GM18873 (cell line): ENCODE data around the gene JMJD4.
"Not testable (repeated sequence)": the region's sequence is repeated elsewhere in the genome, so short reads cannot be mapped to it uniquely, and the experiment has no call there.

Source experiments
- ATAC-seq: cut with Tn5 transposase; IDR thresholded peaks from one replicate; pipeline ENCODE4 v1.9.1; 2021; ENCODE audit warnings: mild to moderate bottlenecking, moderate library complexity, moderate number of reproducible peaks; ENCODE audit not compliant: unreplicated experiment, low FRiP score

JMJD4 gene

GRCh38 chr1:227733751-227734545, 1.2 kb downstream of the JMJD4 start:
- ATAC-seq = no peak

- no peak for ATAC-seq
These were observed 1.8 kb downstream of the JMJD4 start for GRCh38 chr1:227733309-227733705.

GRCh38 chr1:227732586-227733308, 2.4 kb downstream of the JMJD4 start:
- ATAC-seq = no peak

GRCh38 chr1:227731696-227732585, 3.2 kb downstream of the JMJD4 start:
- no peak for ATAC-seq

- no peak for ATAC-seq
These were observed 3.8 kb downstream of the JMJD4 start for GRCh38 chr1:227731241-227731677.

DNA sequence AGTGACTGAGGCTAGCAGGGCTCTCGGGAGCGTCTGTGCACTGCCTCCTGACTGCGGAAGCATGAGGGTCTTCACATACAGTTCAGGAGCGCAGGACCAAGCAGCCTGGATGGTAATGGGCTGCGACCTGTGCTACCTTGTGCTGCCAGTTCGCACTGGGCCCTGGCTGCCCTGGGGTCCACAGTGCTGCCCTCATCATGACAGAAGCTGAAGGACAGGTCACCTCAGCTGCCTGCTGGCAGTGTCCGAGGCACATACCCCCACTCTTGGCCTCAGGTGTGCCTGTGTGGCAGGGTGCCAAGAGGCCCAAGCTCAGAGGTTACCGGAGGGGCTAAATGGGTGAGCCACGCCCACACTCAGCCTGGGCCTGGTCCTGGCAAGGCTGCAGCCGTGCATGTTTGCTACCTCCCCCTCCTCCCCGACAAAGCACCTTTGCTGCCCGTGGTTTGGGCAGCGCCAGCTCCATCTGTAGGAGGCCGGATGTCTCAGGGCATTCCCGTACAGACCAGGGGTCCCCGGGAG, 4.4 kb downstream of the JMJD4 start:
- no peak for ATAC-seq

DNA sequence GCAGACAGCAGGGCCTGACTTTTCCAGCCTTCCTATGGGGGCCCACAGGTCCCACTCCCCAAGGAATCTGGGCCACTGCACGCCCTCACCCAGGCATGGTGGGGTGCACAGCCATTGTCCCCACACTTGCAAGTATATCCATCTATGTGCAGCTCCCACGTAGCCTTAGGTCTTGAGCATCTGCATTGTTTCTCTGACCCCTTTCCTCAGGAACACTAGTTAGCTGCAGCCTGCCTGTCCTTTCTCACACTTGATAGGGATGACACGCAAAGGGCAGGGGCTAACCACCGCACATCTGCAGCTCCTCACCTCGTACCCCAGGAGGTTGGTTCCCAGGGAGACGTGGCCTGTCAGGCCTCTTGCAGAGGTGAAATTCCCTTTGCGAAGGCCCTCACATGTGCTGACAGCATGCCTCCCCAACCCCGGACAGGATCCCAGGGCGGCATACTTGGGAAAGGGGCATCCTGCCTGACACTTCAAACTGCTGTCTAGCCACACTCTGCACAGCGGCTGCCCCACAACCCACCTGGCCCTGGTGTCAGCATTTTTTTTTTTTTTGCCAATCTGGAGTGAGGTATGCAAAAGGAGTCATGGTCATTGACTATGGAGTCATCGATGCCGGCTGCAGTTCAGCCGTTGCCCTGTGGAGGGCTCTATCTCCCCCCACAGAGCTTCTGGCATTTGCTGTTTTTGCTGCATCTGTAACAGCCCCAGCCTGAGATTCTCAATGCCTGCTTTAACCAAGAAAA, 5.0 kb downstream of the JMJD4 start:
- no peak for ATAC-seq

GRCh38 chr1:227729144-227729880, 5.8 kb downstream of the JMJD4 start:
- no peak for ATAC-seq

DNA sequence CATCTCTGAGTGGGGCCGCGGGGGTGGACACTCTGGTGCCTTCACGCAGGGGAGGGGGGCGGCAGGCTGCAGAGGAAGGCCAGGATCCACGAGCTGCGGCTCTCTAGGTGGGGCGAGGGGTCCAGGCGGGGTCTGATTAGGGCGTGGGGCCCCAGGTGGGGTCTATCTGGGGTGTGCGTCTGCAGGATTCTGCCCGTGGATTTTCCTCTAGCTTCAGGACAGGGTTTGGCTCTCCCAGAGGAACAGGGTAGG, 6.3 kb downstream of the JMJD4 start:
- ATAC-seq = no peak

DNA sequence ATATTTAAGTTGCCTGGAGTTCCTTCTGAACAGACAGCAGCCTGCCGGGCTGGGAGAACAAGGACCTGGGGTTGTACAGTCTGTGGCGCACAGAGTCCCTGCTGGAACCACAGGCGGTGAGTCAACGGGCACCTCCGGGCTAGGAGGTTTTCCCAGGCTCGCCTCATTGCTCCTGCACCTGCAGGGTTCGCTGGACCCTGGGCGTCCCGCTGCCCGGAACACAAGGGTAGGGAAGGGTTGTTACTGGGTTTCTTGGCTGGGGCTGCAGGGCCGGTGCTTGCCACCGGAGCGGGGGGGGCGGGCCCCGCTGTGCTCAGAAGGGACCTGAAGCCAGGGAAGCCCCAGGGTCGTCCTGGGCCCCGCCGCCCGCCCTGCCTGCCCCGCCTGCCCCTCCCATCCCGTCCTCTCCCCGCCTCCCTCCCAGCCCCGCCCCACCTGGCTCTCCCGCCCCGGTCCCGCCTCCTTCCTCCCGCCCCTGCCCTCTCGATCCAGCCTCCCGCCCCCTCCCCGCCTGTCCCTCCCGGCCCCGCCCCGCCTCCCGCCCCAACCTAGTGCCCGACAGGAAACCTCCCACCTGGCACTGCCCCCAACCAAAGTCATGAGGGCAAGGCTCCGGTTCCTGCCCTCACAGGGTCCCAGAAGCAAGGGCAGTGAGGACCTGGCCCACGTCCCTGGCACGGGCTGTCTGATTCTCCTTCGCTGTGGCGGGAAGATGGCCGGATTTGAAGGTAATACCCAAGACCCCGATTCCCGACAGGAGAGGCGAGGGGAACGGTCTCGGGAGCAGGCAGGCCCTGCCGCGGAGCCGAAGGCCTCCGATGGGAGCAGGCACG, 6.8 kb downstream of the JMJD4 start:
- ATAC-seq = no peak

GRCh38 chr1:227726924-227727599, 8.0 kb downstream of the JMJD4 start:
- ATAC-seq = no peak

DNA sequence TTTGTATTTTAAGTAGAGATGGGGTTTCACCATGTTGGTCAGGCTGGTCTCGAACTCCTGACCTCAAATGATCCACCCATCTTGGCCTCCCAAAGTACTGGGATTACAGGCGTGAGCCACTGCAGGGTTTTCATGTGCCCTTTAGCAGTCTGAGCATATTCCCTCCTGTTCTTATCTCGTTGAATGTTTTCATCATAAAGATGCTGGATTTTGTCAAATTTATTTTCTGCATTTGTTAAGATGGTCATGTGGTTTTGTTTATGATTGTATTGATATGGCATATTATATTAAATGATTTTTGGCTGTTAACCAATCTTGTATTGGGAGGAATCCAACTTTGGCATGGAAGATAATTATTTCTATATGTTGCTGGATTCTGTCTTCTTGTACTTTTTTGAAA, 8.8 kb downstream of the JMJD4 start:
- no peak for ATAC-seq

DNA sequence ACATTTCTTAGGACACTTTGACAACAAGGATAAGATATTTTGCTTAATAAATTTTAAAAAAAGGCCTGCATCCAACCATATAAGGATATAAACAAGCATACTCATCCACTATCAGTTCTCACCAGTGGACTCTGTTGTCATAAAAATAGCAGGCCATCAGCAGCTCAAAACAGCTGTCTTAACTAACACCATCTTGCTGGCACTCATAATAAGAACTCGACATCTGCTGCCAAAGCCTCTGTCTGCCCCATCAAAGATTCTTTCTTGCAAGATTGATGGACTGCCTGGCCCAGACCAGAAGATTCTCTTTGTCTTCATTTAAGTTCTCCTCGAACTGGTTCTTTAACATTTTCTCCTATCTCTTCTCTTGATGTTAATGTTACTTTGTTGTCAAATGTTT, 10.1 kb downstream of the JMJD4 start:
- no peak for ATAC-seq

GRCh38 chr1:227723474-227723873, 11.6 kb downstream of the JMJD4 start:
- no peak for ATAC-seq

GRCh38 chr1:227718932-227719331, 16.2 kb downstream of the JMJD4 start:
- ATAC-seq = no peak

- no peak for ATAC-seq
These were observed 22.5 kb downstream of the JMJD4 start for GRCh38 chr1:227712648-227713047.

DNA sequence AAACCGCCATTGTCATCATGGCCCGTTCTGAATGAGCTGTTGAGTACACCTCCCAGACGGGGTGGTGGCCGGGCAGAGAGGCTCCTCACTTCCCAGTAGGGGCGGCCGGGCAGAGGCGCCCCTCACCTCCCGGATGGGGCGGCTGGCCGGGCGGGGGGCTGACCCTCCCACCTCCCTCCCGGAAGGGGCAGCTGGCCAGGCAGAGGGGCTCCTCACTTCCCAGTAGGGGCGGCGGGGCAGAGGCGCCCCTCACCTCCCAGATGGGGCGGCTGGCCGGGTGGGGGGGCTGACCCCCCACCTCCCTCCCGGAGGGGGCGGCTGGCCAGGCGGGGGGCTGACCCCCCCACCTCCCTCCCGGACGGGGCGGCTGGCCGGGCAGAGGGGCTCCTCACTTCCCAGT, 24.6 kb downstream of the JMJD4 start:
- ATAC-seq = not testable (repeated sequence)

DNA sequence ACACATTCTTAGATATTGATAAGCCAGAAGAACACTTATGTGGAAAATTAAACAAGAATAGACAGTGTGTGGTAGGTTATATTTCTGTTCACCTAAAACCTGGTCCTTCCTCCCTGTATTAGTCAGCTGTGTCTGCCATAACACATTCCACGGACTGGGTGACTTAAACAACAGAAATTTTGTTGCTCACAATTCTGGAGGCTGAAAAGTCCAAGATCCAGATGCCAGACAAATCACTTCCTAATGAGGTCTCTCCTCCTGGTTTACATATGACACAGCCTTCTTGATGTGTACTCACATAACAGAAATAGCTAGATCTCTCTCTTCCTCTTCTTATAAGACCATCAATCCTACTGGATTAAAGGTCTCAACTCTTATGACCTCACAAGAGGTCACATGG, 25.7 kb downstream of the JMJD4 start:
- no peak for ATAC-seq
